Measurements from ENCODE around the gene KCNC1. TPM values are rescaled to one million over a fixed set of nuclear protein-coding genes. Genes with fewer than 3 reads are reported as not detected.

The KCNC1 gene
- total and polyA plus RNA-seq, 2 of the 4 experiments (the other 2 are of a cell fraction), result 0.03 TPM; not detected in 1

DNA sequence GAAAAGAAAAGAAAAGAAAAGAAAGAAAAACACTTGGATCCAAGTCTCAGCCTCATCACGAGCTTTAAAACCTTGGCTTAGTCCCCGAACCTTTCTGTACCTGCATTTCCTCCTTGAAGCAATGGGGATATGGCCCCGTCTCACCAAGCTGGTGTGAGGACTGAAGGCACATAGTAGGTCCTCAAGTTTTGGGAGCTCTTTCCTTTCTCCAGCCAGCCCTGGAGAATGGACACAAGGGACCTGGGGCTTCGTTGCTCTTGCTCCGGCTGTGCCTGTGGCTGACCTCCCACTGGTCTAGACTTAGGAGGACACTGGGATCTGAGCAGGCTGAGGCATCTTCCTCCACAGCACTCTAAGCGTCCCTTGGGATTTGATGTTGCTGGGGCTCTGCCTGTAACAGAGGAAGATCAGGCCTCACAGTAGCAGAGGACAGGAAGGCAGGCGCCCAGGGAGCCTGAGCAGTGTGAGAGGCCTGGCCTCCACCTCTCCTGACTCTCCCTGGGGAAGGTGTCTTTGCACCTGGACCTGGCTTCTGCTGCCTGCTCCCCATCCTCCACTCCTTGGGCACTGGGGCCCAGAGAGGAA lies 32.8 kb downstream of the KCNC1 start:
- H3K56ac ChIP-seq (ENCODE audit: extremely low read depth, insufficient read depth, low read length), result no peak overlapping the region
- peaks cover 4% of the 10 kb centered on the region; the same call in 1 of the 2 replicates for H3K27me3 ChIP-seq (ENCODE audit: control insufficient read depth, insufficient read depth, low read length)
- H2AK9ac ChIP-seq (replicated peaks; ENCODE audit: low read depth, low read length, poor library complexity), result no peak overlapping the region
- ATAC-seq (ENCODE audit: low read depth) (no peak), DNase-seq (no peak)
- no peak overlapping the region for H3K4ac ChIP-seq (ENCODE audit: low read depth, low read length)
- no peaks in the 10 kb centered on the region for H3K4me1 ChIP-seq (ENCODE audit: control insufficient read depth, insufficient read depth, low read length)
- no peak overlapping the region for H2BK5ac ChIP-seq (ENCODE audit: low read depth, low read length, poor library complexity, severe bottlenecking)
- in situ Hi-C loops (cut with MboI; ENCODE audit: low sequenced_read_pairs), result no loop called here
- H3K4me2 ChIP-seq (ENCODE audit: low read depth, low read length), result no peak overlapping the region
- H3K27ac ChIP-seq (ENCODE audit: insufficient read depth, low read length), result no peak overlapping the region
- H2BK20ac ChIP-seq (ENCODE audit: low read depth, low read length), result no peak overlapping the region
- H3K4me3 ChIP-seq (ENCODE audit: insufficient read depth, low read depth, low read length), result no peak overlapping the region
- H3K14ac ChIP-seq (replicated peaks; ENCODE audit: low read depth, low read length), result no peak overlapping the region
- no peak overlapping the region for H3K23ac ChIP-seq (ENCODE audit: low read depth, low read length)
- POLR2A ChIA-PET (ENCODE audit: unreplicated experiment), result no interaction called here
- dilution Hi-C loops (cut with HindIII; ENCODE audit: low sequenced_read_pairs, unreplicated experiment), result no loop called here
- no peak for TF ChIP-seq RCOR1 (IDR thresholded peaks at IDR 0.05; ENCODE audit: insufficient replicate concordance, low read length)
- no peak for TF ChIP-seq FOS (IDR thresholded peaks at IDR 0.05; ENCODE audit: low read depth, low read length)
- no peak for TF ChIP-seq BHLHE40 (IDR thresholded peaks at IDR 0.05; ENCODE audit: low read depth, low read length)
- no peak for TF ChIP-seq CHD1 (IDR thresholded peaks at IDR 0.05; ENCODE audit: low read depth, low read length)
- no peak for TF ChIP-seq MAZ (IDR thresholded peaks at IDR 0.05; ENCODE audit: borderline replicate concordance, low read depth, low read length)
- TF ChIP-seq, protein P1, sequence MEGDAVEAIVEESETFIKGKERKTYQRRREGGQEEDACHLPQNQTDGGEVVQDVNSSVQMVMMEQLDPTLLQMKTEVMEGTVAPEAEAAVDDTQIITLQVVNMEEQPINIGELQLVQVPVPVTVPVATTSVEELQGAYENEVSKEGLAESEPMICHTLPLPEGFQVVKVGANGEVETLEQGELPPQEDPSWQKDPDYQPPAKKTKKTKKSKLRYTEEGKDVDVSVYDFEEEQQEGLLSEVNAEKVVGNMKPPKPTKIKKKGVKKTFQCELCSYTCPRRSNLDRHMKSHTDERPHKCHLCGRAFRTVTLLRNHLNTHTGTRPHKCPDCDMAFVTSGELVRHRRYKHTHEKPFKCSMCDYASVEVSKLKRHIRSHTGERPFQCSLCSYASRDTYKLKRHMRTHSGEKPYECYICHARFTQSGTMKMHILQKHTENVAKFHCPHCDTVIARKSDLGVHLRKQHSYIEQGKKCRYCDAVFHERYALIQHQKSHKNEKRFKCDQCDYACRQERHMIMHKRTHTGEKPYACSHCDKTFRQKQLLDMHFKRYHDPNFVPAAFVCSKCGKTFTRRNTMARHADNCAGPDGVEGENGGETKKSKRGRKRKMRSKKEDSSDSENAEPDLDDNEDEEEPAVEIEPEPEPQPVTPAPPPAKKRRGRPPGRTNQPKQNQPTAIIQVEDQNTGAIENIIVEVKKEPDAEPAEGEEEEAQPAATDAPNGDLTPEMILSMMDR (conservative IDR thresholded peaks at IDR 0.05; ENCODE audit: low read depth, low read length), result no peak
- TF ChIP-seq SMC3 (IDR thresholded peaks at IDR 0.05; ENCODE audit: low read depth, low read length), result no peak
- TF ChIP-seq MXI1 (IDR thresholded peaks at IDR 0.05; ENCODE audit: borderline replicate concordance, low read depth, low read length), result no peak
- TF ChIP-seq CEBPB (IDR thresholded peaks at IDR 0.05; ENCODE audit: low read depth, low read length), result no peak
- TF ChIP-seq, protein P2, sequence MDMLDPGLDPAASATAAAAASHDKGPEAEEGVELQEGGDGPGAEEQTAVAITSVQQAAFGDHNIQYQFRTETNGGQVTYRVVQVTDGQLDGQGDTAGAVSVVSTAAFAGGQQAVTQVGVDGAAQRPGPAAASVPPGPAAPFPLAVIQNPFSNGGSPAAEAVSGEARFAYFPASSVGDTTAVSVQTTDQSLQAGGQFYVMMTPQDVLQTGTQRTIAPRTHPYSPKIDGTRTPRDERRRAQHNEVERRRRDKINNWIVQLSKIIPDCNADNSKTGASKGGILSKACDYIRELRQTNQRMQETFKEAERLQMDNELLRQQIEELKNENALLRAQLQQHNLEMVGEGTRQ (IDR thresholded peaks at IDR 0.05; ENCODE audit: low read depth, low read length), result no peak
- TF ChIP-seq RFX5 (IDR thresholded peaks at IDR 0.05; ENCODE audit: low read depth, low read length), result no peak
- no peak for TF ChIP-seq NFE2L2 (IDR thresholded peaks at IDR 0.05; ENCODE audit: low read depth, low read length)
- no peak for TF ChIP-seq POLR2A (IDR thresholded peaks at IDR 0.05; ENCODE audit: low read depth, low read length)
- no peak for TF ChIP-seq MAFK (IDR thresholded peaks at IDR 0.05; ENCODE audit: low read depth, low read length)
- TF ChIP-seq RAD21 (IDR thresholded peaks at IDR 0.05; ENCODE audit: low read length), result no peak
- TF ChIP-seq, protein P3, sequence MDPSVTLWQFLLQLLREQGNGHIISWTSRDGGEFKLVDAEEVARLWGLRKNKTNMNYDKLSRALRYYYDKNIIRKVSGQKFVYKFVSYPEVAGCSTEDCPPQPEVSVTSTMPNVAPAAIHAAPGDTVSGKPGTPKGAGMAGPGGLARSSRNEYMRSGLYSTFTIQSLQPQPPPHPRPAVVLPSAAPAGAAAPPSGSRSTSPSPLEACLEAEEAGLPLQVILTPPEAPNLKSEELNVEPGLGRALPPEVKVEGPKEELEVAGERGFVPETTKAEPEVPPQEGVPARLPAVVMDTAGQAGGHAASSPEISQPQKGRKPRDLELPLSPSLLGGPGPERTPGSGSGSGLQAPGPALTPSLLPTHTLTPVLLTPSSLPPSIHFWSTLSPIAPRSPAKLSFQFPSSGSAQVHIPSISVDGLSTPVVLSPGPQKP (IDR thresholded peaks at IDR 0.05; ENCODE audit: borderline replicate concordance, low read depth, low read length), result no peak
- H4K91ac ChIP-seq (ENCODE audit: insufficient read depth, low read depth, low read length), result no peak overlapping the region
- no peak overlapping the region for H3K9ac ChIP-seq (ENCODE audit: low read depth, low read length)
- no peak overlapping the region for H4K8ac ChIP-seq (ENCODE audit: low read depth in 2 of 2, low read length in 2 of 2)
- no peak overlapping the region for H3K18ac ChIP-seq (ENCODE audit: low read depth, low read length)
- intact Hi-C loops (cut with micrococcal nuclease), result no loop called here
- H4K20me1 ChIP-seq (ENCODE audit: insufficient read depth, low read length), result no peaks in the 10 kb centered on the region
- BruUV-seq (replicated peaks), result no TSS peak
- H2BK15ac ChIP-seq (ENCODE audit: low read depth, low read length), result no peak overlapping the region
- no peaks in the 10 kb centered on the region for H3K79me1 ChIP-seq (ENCODE audit: low read depth in 1 of 2, low read length in 2 of 2)
- no peak overlapping the region for H4K5ac ChIP-seq (ENCODE audit: low read depth, low read length)
- H2AFZ ChIP-seq (replicated peaks; ENCODE audit: low read length, poor library complexity), result no peak overlapping the region
- no peak overlapping the region for H2AK5ac ChIP-seq (ENCODE audit: low read depth, low read length)
- H3K9me3 ChIP-seq (ENCODE audit: control insufficient read depth, insufficient read depth, low read length), result no peaks in the 10 kb centered on the region
- H3K36me3 ChIP-seq (ENCODE audit: control insufficient read depth, insufficient read depth, low read length), result no peaks in the 10 kb centered on the region
- no peak overlapping the region for H2BK120ac ChIP-seq (ENCODE audit: low read depth, low read length)
- CTCF ChIA-PET, result interaction anchor here (1.1 kb wide), 1 partner anchor 36 kb away, joined by 3 read pairs; no protein-coding TSS in a partner anchor
- no peaks in the 10 kb centered on the region for H3K9me1 ChIP-seq (ENCODE audit: insufficient read depth, low read length)
- WGBS, 2 experiments (ENCODE audit: extremely low coverage in 2 of 2, insufficient read length in 1 of 2), result 80% methylated on average over 1 of the region's 7 CpGs; no CpG with 5 or more reads in 1 of the 2 experiments
